H9 (cell line): ENCODE measurements around the gene ARHGAP35. TPM values are rescaled to one million over a fixed set of nuclear protein-coding genes. Genes with fewer than 3 reads are reported as not detected.
A peak's percentile ranks its signal among the peaks of the same experiment; 100 is the strongest.

Experiments
- DNase-seq: peaks from one replicate; pipeline ENCODE4 v3.0.0-alpha.2; 2017
- H2AFZ ChIP-seq: one replicate; pipeline ENCODE4 v1.6.1; 2013; ENCODE audit warnings: mild to moderate bottlenecking, low read length, control low read depth, moderate library complexity
- H2AK5ac ChIP-seq: 2 replicates; pipeline ENCODE4 v1.6.1; 2013; ENCODE audit warnings: low read length, control low read depth, mixed read lengths; ENCODE audit not compliant: insufficient read length
- H2BK120ac ChIP-seq: one replicate; pipeline ENCODE4 v1.6.1; 2013; ENCODE audit warnings: low read depth, mild to moderate bottlenecking, low read length, control low read depth, inconsistent platforms; ENCODE audit not compliant: poor library complexity, severe bottlenecking
- H2BK12ac ChIP-seq: 2 replicates; pipeline ENCODE4 v1.6.1; 2013; ENCODE audit warnings: low read length, control low read depth, mixed read lengths, low read depth; ENCODE audit not compliant: insufficient read length
- H2BK15ac ChIP-seq: 2 replicates; pipeline ENCODE4 v1.6.1; 2013; ENCODE audit warnings: low read depth, low read length, control low read depth
- H2BK20ac ChIP-seq: one replicate; pipeline ENCODE4 v1.6.1; 2013; ENCODE audit warnings: low read depth, mild to moderate bottlenecking, low read length, control low read depth, inconsistent platforms; ENCODE audit not compliant: poor library complexity, severe bottlenecking
- H2BK5ac ChIP-seq: 2 replicates; pipeline ENCODE4 v1.6.1; 2013; ENCODE audit warnings: low read length, control low read depth, mixed read lengths; ENCODE audit not compliant: insufficient read length
- H3K14ac ChIP-seq: 2 replicates; pipeline ENCODE4 v1.6.1; 2013; ENCODE audit warnings: low read length, control low read depth; ENCODE audit not compliant: insufficient read depth
- H3K18ac ChIP-seq: 2 replicates; pipeline ENCODE4 v1.6.1; 2013; ENCODE audit warnings: low read depth, mild to moderate bottlenecking, mixed read lengths, low read length, control low read depth; ENCODE audit not compliant: insufficient read length
- H3K23ac ChIP-seq: 2 replicates; pipeline ENCODE4 v1.6.1; 2013; ENCODE audit warnings: low read length, control low read depth, mixed read lengths, low read depth; ENCODE audit not compliant: insufficient read length
- H3K23me2 ChIP-seq: 2 replicates; pipeline ENCODE4 v1.6.1; 2013; ENCODE audit warnings: low read depth, mild to moderate bottlenecking, mixed read lengths, low read length, control low read depth; ENCODE audit not compliant: insufficient read length, poor library complexity, severe bottlenecking
- H3K27ac ChIP-seq: 2 replicates; pipeline ENCODE4 v1.5.1; 2013; ENCODE audit warnings: low read length, control low read depth, mixed read lengths, low read depth; ENCODE audit not compliant: insufficient read length
- H3K27me3 ChIP-seq: 2 replicates; pipeline ENCODE4 v1.6.1; 2013; ENCODE audit warnings: low read length, control low read depth, inconsistent platforms; ENCODE audit not compliant: insufficient read depth
- H3K4ac ChIP-seq: 2 replicates; pipeline ENCODE4 v1.6.1; 2013; ENCODE audit warnings: low read depth, mild to moderate bottlenecking, control low read depth, inconsistent platforms, low read length, moderate library complexity
- H3K4me1 ChIP-seq: 2 replicates; pipeline ENCODE4 v1.6.1; 2013; ENCODE audit warnings: low read length, control low read depth, inconsistent platforms; ENCODE audit not compliant: insufficient read depth
- H3K4me2 ChIP-seq: 2 replicates; pipeline ENCODE4 v1.6.1; 2013; ENCODE audit warnings: low read length, control low read depth, mixed read lengths; ENCODE audit not compliant: insufficient read length, insufficient read depth
- H3K56ac ChIP-seq: 2 replicates; pipeline ENCODE4 v1.6.1; 2013; ENCODE audit warnings: low read depth, mild to moderate bottlenecking, mixed read lengths, low read length, control low read depth; ENCODE audit not compliant: insufficient read length
- H3K79me1 ChIP-seq: 2 replicates; pipeline ENCODE4 v1.6.1; 2013; ENCODE audit warnings: low read depth, mild to moderate bottlenecking, moderate library complexity, low read length, control low read depth, inconsistent platforms; ENCODE audit not compliant: insufficient read depth, poor library complexity, severe bottlenecking
- H3K79me2 ChIP-seq: 2 replicates; pipeline ENCODE4 v1.6.1; 2013; ENCODE audit warnings: low read length, control low read depth, inconsistent platforms; ENCODE audit not compliant: insufficient read depth
- H3K9ac ChIP-seq: 2 replicates; pipeline ENCODE4 v1.6.1; 2013; ENCODE audit warnings: low read length, control low read depth, mixed read lengths; ENCODE audit not compliant: insufficient read length; ENCODE audit errors: extremely low read depth
- H3K9me3 ChIP-seq: one replicate; pipeline ENCODE4 v1.6.1; 2013; ENCODE audit warnings: low read depth, low read length, inconsistent platforms; ENCODE audit not compliant: control insufficient read depth
- H3T11ph ChIP-seq: one replicate; pipeline ENCODE4 v1.6.1; 2013; ENCODE audit warnings: mild to moderate bottlenecking, low read length, control low read depth, inconsistent platforms
- H4K20me1 ChIP-seq: one replicate; pipeline ENCODE4 v1.6.1; 2013; ENCODE audit not compliant: control insufficient read depth, insufficient read length, insufficient read depth
- H4K5ac ChIP-seq: 2 replicates; pipeline ENCODE4 v1.6.1; 2013; ENCODE audit warnings: low read depth, mild to moderate bottlenecking, mixed read lengths, low read length, control low read depth; ENCODE audit not compliant: insufficient read length
- H4K8ac ChIP-seq: replicated peaks from 2 replicates; pipeline ENCODE4 v1.6.1; 2013; ENCODE audit warnings: low read length, control low read depth, mixed read lengths, low read depth; ENCODE audit not compliant: insufficient read length
- H4K91ac ChIP-seq: 2 replicates; pipeline ENCODE4 v1.6.1; 2013; ENCODE audit warnings: low read depth, mild to moderate bottlenecking, moderate library complexity, mixed read lengths, low read length, control low read depth; ENCODE audit not compliant: insufficient read length
- H3K27ac Mint-ChIP-seq, 3 experiments: 2 replicates in 2 of 3; 3 replicates in 1 of 3; pipeline ENCODE4 v1.8.0; 2020 to 2021; ENCODE audit warnings: mixed read lengths in 3 of 3, mild to moderate bottlenecking in 1 of 3, moderate library complexity in 1 of 3
- H3K27me3 Mint-ChIP-seq: 2 replicates; pipeline ENCODE4 v1.8.0; 2021; ENCODE audit warnings: low read depth, mild to moderate bottlenecking, moderate library complexity, mixed read lengths
- H3K36me3 Mint-ChIP-seq, 3 experiments: 2 replicates in 2 of 3; 3 replicates in 1 of 3; pipeline ENCODE4 v1.8.0; 2020 to 2021; ENCODE audit warnings: low read depth in 3 of 3, mixed read lengths in 3 of 3; ENCODE audit not compliant: insufficient read depth in 1 of 3
- H3K4me1 Mint-ChIP-seq, 2 experiments: 2 replicates each; pipeline ENCODE4 v1.8.0; 2020; ENCODE audit warnings: mixed read lengths in 2 of 2
- H3K4me3 Mint-ChIP-seq, 2 experiments: 2 replicates in 1 of 2; 3 replicates in 1 of 2; pipeline ENCODE4 v1.8.0; 2020 to 2021; ENCODE audit warnings: mild to moderate bottlenecking in 2 of 2, mixed read lengths in 2 of 2, moderate library complexity in 1 of 2
- H3K9me3 Mint-ChIP-seq, 2 experiments: 2 replicates in 1 of 2; 3 replicates in 1 of 2; pipeline ENCODE4 v1.8.0; 2020; ENCODE audit warnings: mild to moderate bottlenecking in 2 of 2, mixed read lengths in 2 of 2, moderate library complexity in 1 of 2
- WGBS: extraction: QIAGEN DNeasy Blood & Tissue Kit; methylation state at CpG from one replicate; pipeline ENCODE4 v1.1.7; 2013; ENCODE audit warnings: missing lambda C conversion rate, low lambda C conversion rate, mixed read lengths; ENCODE audit not compliant: insufficient read length; ENCODE audit errors: extremely low coverage; 5-methylcytosine and 5-hydroxymethylcytosine counted together
- total RNA-seq: library from RNA; stranded (reverse); gene quantifications from 2 replicates; pipeline ENCODE4 v1.2.1, GENCODE V29; 2021
- TF ChIP-seq, protein P1 (sequence below): fragments of 200-600 bp; sonication (generic); conservative IDR thresholded peaks from 3 replicates; pipeline ENCODE4 v1.8.0; 2021; ENCODE audit warnings: antibody characterized with exemption, mild to moderate bottlenecking

Gene ARHGAP35
- total RNA-seq, 1 experiment from 2014 or later, result 49.8 TPM

- Histone ChIP-seq H2BK5ac (no peak overlapping the region), H2BK120ac (no peak overlapping the region), H3T11ph (no peak overlapping the region), H3K14ac (no peak overlapping the region), H4K91ac (no peak overlapping the region), H3K9me3 (no peaks in the 10 kb centered on the region), H4K20me1 (no peaks in the 10 kb centered on the region), H3K23me2 (no peaks in the 10 kb centered on the region), H2BK12ac (no peak overlapping the region), H3K23ac (no peak overlapping the region), H3K79me2 (no peaks in the 10 kb centered on the region; the same call in 1 of the 2 replicates), H2BK15ac (no peak overlapping the region), H3K18ac (no peak overlapping the region), H3K4ac (no peak overlapping the region), H3K56ac (no peak overlapping the region), H2AFZ (no peak overlapping the region), H3K4me2 (no peak overlapping the region), H2AK5ac (no peak overlapping the region), H4K8ac (no peak overlapping the region), H3K79me1 (no peaks in the 10 kb centered on the region), H3K27ac (no peak overlapping the region), H3K27me3 (no peaks in the 10 kb centered on the region), H3K9ac (no peak overlapping the region), H2BK20ac (no peak overlapping the region), H4K5ac (no peak overlapping the region), H3K4me1 (no peaks in the 10 kb centered on the region)
- Mint-ChIP-seq H3K27ac (peak overlapping the region in 1 of 3 experiments; percentile 14; a peak in 2 of 7 replicates), H3K4me1 (no peaks in the 10 kb centered on the region), H3K4me3 (no peak overlapping the region; a peak in 2 of 5 replicates), H3K27me3 (no peaks in the 10 kb centered on the region), H3K9me3 (no peaks in the 10 kb centered on the region; a peak in 1 of 5 replicates), H3K36me3 (peaks cover 23 to 59% (median 56%) of the 10 kb centered on the region in 3 experiments; a peak in 6 of 7 replicates)
- DNase-seq, result no peak
- TF ChIP-seq, protein P1, sequence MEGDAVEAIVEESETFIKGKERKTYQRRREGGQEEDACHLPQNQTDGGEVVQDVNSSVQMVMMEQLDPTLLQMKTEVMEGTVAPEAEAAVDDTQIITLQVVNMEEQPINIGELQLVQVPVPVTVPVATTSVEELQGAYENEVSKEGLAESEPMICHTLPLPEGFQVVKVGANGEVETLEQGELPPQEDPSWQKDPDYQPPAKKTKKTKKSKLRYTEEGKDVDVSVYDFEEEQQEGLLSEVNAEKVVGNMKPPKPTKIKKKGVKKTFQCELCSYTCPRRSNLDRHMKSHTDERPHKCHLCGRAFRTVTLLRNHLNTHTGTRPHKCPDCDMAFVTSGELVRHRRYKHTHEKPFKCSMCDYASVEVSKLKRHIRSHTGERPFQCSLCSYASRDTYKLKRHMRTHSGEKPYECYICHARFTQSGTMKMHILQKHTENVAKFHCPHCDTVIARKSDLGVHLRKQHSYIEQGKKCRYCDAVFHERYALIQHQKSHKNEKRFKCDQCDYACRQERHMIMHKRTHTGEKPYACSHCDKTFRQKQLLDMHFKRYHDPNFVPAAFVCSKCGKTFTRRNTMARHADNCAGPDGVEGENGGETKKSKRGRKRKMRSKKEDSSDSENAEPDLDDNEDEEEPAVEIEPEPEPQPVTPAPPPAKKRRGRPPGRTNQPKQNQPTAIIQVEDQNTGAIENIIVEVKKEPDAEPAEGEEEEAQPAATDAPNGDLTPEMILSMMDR, result no peak
- no CpG with 5 or more reads among the region's 11 CpGs for WGBS
Observed at GRCh38 chr19:46842791-46843190, 18.0 kb upstream of the ARHGAP35 start.
